Fibroblast of lung (primary cell): ENCODE results near the gene VASN.

Experiments used
- EZH2 ChIP-seq: IDR thresholded peaks from 2 replicates; pipeline ENCODE4 v1.5.1; 2012; ENCODE audit warnings: low read length, control low read depth, mild to moderate bottlenecking; ENCODE audit errors: missing control alignments
- TF ChIP-seq, protein P1 (sequence below), 2 donors: IDR thresholded peaks in 1 of 2; conservative IDR thresholded peaks in 1 of 2; 1 replicate in 1 of 2; 2 replicates in 1 of 2; pipeline ENCODE4 v1.5.1; 2011 to 2012; ENCODE audit warnings: low read length in 2 of 2, control low read depth in 1 of 2, inconsistent platforms in 1 of 2, low read depth in 1 of 2, mild to moderate bottlenecking in 1 of 2

GRCh38 chr16:4395055-4395726 lies 23.5 kb downstream of the VASN start:
- TF ChIP-seq EZH2: no peak
- TF ChIP-seq, protein P1, sequence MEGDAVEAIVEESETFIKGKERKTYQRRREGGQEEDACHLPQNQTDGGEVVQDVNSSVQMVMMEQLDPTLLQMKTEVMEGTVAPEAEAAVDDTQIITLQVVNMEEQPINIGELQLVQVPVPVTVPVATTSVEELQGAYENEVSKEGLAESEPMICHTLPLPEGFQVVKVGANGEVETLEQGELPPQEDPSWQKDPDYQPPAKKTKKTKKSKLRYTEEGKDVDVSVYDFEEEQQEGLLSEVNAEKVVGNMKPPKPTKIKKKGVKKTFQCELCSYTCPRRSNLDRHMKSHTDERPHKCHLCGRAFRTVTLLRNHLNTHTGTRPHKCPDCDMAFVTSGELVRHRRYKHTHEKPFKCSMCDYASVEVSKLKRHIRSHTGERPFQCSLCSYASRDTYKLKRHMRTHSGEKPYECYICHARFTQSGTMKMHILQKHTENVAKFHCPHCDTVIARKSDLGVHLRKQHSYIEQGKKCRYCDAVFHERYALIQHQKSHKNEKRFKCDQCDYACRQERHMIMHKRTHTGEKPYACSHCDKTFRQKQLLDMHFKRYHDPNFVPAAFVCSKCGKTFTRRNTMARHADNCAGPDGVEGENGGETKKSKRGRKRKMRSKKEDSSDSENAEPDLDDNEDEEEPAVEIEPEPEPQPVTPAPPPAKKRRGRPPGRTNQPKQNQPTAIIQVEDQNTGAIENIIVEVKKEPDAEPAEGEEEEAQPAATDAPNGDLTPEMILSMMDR (conservative IDR thresholded peaks at IDR 0.05 in 1 of 2, IDR thresholded peaks at IDR 0.05 in 1 of 2; ENCODE audit: low read depth in 1 of 2, low read length in 2 of 2): no peak
